ENCODE measurements around the gene VGLL1.

GRCh38 chrX:136584545-136584944 lies 52.5 kb downstream of the VGLL1 start:
- TF ChIP-seq ZSCAN30 (tag by site-specific recombination; IDR thresholded peaks at IDR 0.05) (no peak), CTCF (tag by site-specific recombination; IDR thresholded peaks at IDR 0.05) (no peak), ZNF324 (tag by site-specific recombination; IDR thresholded peaks at IDR 0.05) (no peak), ZBTB1 (tag by site-specific recombination; IDR thresholded peaks at IDR 0.05) (no peak), ZNF416 (tag by site-specific recombination; IDR thresholded peaks at IDR 0.05) (no peak), MEIS1 (CRISPR knock-in tag; IDR thresholded peaks at IDR 0.05; ENCODE audit: borderline replicate concordance) (no peak), ZNF133 (tag by site-specific recombination; IDR thresholded peaks at IDR 0.05) (no peak), REPIN1 (tag by site-specific recombination; IDR thresholded peaks at IDR 0.05; ENCODE audit: low read depth) (no peak), KLF10 (tag by site-specific recombination; IDR thresholded peaks at IDR 0.05) (no peak), ZNF544 (tag by site-specific recombination; IDR thresholded peaks at IDR 0.05) (no peak), ZFP37 (tag by site-specific recombination; IDR thresholded peaks at IDR 0.05) (no peak), ZNF561 (tag by site-specific recombination; IDR thresholded peaks at IDR 0.05; ENCODE audit: borderline replicate concordance) (no peak), ZNF792 (tag by site-specific recombination; IDR thresholded peaks at IDR 0.05) (no peak)

All from HEK293 (cell line).